GM21786 (cell line): Measurements from ENCODE around the gene MYO9A.
"Not testable (repeated sequence)": the region's sequence is repeated elsewhere in the genome, so short reads cannot be mapped to it uniquely, and the experiment has no call there.

Source experiments
- ATAC-seq: cut with Tn5 transposase; IDR thresholded peaks from one replicate; pipeline ENCODE4 v1.9.1; 2021; ENCODE audit not compliant: unreplicated experiment

Gene MYO9A

GRCh38 chr15:71885390-71885789 lies 232.6 kb downstream of the MYO9A start:
- ATAC-seq: no peak

GRCh38 chr15:71883447-71883846 lies 234.5 kb downstream of the MYO9A start:
- peak; percentile 68 for ATAC-seq

DNA sequence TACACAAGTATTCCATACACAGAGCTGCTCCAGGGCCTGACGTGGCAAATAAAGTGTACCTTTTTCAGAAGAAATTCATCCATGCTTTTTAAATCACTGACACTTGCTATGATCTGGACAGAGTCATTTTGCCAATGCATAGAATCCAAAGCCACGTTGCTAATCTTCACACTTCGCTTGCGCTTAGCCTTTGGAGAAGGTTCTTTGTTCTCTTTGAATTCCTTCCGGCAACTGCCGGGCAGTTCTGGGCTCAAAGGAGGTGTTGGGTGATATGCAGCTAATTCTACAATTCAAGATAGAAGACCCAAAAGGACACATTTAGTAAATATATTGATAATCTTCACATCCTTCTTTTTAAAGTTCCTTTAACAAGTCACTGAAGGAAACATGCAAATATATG lies 237.7 kb downstream of the MYO9A start:
- ATAC-seq: no peak

DNA sequence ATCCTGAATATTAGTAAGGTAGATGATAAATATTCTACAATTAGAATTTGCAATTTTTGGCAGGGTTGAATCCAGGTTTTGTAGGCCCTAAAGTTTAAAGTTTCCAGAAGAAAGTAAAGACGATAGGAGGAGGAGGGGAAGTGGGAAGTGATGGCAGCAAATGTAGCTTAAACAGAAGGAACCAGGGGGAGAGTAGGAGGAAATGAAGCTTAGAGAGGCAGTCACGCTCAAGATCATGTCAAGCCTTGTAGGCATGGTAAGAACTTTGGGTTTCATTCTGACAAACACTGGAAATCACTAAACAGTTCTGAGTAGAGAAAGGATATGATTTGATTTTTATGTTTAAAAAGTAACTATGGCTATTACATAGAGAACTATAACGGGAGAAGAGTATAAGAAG lies 243.7 kb downstream of the MYO9A start:
- no peak for ATAC-seq

- ATAC-seq: not testable (repeated sequence)
Observed at GRCh38 chr15:71858232-71858631, 259.7 kb downstream of the MYO9A start.

DNA sequence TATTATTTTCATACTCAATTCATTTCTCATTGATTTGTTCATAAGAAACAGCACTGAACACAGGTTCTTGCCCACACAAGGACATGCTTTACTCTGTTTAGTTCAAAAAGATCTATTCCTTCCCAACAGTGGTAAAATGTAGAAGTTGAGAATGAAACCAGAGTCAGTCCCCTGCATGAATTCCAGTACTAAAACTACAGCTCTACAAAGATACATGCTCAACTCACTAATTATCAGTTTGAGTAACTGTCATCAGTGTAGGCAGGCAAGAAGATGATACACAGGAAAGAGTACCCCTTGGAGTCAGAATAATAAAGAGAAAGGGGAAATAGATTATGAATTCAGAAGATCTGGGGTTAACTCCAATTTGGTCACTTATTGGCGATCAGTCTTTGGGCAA lies 264.4 kb downstream of the MYO9A start:
- ATAC-seq: no peak

DNA sequence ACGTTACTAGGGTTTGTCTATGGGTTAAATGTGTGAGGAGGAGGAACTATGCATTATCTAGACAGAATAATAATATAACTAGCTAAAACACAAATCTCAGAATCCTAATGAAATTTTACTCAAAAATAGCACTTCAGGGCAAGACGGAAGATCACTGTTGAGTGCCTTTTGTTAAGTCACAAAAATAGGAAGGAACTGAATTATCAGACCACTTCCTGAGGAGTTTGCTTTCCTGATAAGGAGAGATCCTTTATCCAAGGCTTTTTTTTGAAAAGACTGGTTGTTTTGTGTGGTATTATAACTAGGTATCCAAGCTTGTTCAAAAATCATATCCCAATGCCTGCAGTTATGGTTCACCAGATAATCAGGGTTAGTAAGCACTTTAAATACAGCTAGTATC lies 273.0 kb downstream of the MYO9A start:
- ATAC-seq: no peak

- no peak for ATAC-seq
Observed at GRCh38 chr15:71841563-71841962, 276.4 kb downstream of the MYO9A start.

DNA sequence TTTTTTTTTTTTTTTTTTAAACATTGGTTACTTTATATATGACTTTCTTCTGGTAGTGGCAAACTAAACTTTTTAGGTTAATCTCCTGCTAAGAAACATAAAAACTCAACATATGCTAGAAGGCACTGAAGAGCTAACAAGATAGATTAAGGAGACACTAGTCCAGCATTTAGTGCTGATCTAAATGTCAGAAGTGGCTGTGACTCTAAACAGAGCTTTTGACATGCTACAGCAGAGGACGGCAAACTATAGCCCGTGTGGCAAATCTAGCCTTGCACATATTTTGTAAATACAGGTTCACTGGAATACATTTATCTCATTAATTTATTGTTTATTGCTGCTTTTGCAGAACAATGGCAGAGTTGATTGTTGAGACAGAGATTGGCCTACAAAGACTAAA lies 287.0 kb downstream of the MYO9A start:
- no peak for ATAC-seq

DNA sequence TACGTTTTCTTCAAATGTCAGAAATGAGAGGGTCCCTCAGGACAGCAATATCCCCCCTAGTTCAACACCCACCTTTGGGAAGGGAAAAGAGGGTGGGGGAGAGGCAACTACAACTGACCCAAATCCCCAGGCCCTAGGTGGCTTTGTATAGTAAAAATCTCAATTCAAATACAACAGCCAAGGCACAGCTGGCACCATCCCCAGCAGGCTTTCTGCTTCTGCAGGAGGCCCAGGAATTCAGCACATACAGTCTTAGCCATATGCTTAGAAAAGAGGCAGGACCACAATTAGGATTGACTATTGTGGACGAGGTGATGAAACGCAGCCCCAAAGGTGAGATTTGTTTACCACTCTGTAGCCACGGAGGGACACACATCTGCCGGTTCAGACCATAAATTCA lies 291.8 kb downstream of the MYO9A start:
- ATAC-seq: no peak

GRCh38 chr15:71825021-71825730 lies 292.8 kb downstream of the MYO9A start:
- no peak for ATAC-seq

DNA sequence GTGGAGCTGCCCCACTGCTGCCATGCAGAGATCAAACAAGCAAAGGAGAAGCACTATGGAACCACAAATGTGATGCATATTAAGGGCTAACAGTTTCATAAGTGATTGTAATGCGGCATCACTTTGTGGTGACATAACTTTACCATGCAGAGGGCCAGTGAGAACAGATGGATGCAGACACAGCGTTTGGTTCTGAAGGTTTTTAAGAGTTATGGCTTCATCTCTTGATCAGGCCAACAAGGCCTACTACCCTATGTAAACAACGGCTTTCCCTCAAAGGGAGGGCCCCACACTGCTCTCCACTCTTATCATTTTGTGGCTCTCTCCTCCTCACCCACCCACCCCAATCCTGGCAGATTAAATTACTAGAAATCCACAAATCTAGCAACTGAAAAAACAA lies 294.1 kb downstream of the MYO9A start:
- ATAC-seq: no peak

GRCh38 chr15:71822890-71823630 lies 294.9 kb downstream of the MYO9A start:
- ATAC-seq: no peak

DNA sequence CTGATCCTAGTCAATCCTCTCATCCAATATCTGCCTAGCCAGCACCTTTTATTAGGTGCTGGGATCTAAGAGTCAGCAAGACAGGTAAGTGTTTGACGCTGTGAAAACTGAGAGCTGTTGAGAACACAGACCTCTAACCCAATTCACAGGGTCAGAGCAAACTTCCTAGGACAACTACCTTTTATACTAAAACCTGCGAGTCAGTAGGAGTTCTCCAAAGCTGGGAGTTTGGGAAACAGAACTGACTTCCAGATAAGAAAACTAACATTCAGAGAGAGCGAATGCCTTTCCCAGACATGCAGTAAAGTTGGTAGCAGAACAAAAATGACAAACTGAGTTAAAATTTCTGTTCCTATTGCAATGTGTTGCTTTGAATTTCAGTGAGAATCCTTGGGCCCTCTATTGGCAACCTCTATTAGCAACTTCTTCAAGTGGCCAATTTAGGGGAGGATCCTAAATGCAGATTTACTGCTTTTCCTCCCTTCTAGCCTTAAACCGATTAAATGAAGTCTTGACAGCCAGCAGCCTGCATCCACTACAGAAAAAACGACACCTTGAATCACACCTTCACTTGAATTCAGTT lies 296.3 kb downstream of the MYO9A start:
- ATAC-seq: no peak

- no peak for ATAC-seq
Observed at GRCh38 chr15:71820127-71820526, 297.8 kb downstream of the MYO9A start.

DNA sequence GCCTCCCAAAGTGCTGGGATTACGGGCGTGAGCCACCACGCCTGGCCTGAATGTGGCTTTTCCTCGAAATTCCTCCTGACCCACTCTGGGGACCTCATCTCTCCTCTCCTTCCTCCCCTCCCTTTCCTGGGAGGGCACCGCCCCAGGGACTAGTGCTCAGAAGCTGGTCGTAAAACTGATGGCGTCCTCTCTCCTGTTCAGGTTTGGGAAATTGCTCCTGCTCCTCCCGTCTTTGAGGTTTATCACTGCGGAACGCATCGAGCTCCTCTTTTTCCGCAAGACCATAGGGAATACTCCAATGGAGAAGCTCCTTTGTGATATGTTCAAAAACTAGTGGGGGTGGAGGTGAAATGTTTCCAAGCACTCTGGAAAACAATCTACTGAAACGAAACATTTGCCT lies 300.6 kb downstream of the MYO9A start:
- ATAC-seq: no peak

GRCh38 chr15:71815301-71815700 lies 302.6 kb downstream of the MYO9A start:
- ATAC-seq: no peak

- no peak for ATAC-seq
Observed at GRCh38 chr15:71813723-71814470, 304.1 kb downstream of the MYO9A start.

GRCh38 chr15:71812966-71813722 lies 304.8 kb downstream of the MYO9A start:
- ATAC-seq: no peak

DNA sequence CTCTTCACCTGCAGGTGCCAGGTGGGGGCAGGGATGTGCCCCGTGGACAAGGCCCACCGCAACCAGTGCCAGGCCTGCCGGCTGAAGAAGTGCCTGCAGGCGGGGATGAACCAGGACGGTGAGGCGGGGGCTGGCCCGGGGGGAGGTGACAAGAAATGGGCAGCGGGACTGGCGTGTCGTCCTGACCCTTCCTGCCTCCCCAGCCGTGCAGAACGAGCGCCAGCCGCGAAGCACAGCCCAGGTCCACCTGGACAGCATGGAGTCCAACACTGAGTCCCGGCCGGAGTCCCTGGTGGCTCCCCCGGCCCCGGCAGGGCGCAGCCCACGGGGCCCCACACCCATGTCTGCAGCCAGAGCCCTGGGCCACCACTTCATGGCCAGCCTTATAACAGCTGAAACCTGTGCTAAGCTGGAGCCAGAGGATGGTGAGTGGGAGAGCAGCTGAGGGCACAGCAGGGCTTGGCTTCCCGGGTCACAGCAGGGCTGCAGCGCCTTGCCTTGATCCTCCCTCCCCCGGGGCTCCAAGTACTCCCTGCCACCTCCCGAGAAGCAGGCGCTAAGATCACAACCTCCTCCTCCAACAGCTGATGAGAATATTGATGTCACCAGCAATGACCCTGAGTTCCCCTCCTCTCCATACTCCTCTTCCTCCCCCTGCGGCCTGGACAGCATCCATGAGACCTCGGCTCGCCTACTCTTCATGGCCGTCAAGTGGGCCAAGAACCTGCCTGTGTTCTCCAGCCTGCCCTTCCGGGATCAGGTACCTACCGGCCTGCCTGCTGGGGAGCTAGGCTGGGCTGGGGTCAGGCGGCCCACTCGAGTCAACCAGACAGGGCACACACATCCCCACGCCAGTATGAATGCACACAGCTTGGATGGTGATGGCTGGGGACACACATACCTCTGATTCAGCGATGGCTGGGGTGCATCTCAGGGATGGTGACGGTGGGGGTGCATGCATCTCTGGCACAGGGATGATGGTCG lies 305.9 kb downstream of the MYO9A start:
- no peak for ATAC-seq
